NOMO-1 (cell line): Measurements from ENCODE around the gene PREP.
"Not testable (repeated sequence)": the region's sequence is repeated elsewhere in the genome, so short reads cannot be mapped to it uniquely, and the experiment has no call there.

Experiments
- DNase-seq, 2 experiments: peaks; one replicate each; lab custom pipeline; 2025; ENCODE audit not compliant: unreplicated experiment in 2 of 2; lab: John Stamatoyannopoulos, UW

The PREP gene

DNA sequence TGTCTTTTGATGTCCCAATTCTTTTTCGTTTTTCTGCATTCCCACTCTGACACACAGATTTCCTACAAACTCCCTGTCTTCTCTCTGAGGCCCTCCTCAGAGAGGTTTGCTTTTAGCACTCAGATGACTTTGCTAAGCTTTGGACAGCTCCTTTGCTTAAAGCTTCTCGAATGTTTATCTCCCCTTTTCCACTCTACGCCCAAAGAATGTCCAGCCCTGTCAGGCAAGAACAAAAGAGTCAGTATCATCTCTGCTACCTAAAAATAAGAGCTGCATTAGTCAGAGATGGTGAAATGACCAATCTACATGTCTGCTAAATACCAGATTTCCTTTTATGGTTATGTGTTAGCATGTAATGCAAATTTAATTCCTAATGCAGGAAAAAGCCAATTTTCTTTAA is 56.8 kb downstream of the PREP start:
- no peak for DNase-seq

DNA sequence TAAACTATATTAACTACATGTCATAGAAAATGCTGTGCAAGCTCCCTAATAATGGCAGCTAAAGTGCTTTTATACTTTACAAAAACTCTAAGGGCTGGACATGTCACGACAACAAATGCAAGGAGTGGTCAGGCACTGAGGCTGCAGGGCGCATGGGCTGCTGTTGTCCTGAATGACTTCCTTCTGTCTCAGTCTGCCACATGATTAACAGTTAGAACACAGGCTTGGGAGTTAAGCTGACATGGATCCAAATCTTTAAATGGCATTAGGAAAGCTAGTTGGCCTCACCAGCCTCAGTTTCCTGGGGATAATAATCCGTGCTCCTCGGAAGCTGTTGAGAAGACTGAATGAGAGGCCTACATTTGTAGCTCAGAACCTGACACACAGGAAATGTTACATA is 57.4 kb downstream of the PREP start:
- no peak for DNase-seq

DNA sequence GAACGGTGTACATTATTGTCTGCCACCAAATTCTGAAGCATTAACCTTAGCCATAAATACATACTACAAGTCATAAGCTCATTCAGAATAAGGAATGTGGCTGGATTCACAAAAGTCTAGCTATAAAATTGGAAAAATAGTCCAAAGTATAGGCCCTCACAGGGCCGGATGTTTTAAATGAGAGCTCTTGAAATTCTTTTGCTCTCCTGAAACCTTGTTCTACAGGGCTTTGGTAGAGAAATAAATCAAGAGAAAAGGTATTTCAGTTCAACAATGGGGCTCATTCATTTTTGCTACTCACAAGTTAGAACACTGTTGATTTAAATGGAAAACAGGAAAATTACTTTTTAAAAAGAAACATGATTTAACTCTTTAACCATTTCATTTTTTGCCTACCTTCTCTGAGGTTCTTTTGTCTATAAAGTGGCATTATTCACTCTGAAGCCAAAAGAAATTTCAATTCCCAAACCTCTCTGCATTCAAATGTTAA is 58.0 kb downstream of the PREP start:
- DNase-seq: no peak

DNA sequence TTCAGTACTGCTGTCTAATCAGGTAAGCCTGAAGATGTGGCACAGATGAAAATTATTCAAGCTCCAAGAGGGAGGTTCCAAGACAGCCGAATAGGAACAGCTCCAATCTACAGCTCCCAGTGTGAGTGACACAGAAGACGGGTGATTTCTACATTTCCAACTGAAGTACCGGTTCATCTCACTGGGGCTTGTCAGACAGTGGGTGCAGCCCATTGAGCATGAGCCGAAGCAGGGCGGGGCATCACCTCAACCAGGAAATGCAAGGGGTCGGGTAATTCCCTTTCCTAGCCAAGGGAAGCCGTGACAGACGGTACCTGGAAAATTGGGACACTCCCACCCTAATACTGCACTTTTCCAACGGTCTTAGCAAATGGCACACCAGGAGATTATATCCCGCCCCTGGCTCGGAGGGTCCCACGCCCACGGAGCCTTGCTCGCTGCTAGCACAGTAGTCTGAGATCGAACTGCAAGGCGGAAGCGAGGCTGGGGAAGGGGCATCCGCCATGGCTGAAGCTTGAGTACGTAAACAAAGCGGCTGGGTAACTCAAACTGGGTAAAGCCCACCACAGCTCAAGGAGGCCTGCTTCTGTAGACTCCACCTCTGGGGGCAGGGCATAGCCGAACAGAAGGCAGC is 64.4 kb downstream of the PREP start:
- not testable (repeated sequence) for DNase-seq

- DNase-seq: no peak
Measured at GRCh38 chr6:105336986-105337385, 65.9 kb downstream of the PREP start.

DNA sequence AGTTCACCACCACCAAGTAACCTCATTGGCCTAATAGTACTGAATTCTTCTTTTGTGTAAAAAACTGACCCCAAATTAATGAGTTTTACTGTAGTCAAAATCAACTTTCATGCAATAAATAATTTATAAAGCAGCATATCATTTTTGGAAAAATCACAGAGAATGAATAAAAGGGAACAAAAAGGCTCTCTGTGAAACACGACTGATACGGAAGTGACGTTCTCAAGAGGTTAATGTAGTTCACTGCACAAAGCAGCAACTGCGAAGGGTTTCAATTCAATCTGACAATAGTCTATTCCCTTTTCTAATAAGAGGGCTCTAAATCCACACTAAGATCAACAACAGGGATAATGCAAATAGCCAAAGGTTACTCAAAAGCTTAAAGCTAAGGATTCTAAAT is 70.3 kb downstream of the PREP start:
- no peak for DNase-seq

GRCh38 chr6:105331927-105332326 is 71.0 kb downstream of the PREP start:
- DNase-seq: no peak

- DNase-seq: no peak
Measured at GRCh38 chr6:105330913-105331312, 72.0 kb downstream of the PREP start.

DNA sequence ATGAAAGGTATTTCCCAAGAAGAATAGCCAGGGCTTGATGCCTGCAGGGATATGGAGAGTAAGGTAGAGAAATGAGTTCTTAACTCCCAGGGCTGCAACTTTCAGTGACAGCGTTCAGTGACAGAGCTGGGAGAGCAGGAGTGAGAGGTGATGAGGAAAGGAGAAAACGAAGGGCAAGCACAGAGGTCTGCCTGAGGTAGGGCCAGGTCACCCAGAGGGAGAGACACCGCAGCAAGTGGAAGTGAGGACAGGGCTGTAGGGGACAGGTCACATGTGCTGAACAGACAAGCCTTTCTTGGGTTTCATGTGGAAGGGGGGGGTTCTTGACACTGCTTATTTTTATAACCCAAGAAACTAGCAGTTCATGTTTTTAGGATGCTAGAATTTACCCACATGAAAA is 72.5 kb downstream of the PREP start:
- no peak for DNase-seq

GRCh38 chr6:105326833-105327770 is 75.8 kb downstream of the PREP start:
- no peak for DNase-seq

DNA sequence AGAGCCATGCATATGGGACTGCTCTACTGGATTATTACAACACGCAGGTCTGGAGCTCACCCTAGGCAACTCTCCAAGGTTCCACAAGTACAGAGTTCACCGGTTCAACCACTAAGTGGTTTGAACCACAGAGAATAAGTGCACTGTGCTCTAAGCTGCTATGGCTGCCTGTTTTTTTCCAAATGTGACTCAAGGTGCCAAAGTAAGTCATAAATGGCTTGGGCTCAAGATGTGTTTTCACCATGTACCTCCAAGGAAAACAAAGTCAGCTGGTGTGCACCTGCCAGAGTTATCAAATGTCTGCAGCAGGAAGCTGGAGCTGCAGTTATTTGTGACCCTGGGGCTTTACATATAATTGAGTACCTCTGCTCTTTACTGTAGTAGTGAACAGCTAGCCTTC is 76.7 kb downstream of the PREP start:
- no peak for DNase-seq

- DNase-seq: no peak
Measured at GRCh38 chr6:105324386-105324950, 78.4 kb downstream of the PREP start.

DNA sequence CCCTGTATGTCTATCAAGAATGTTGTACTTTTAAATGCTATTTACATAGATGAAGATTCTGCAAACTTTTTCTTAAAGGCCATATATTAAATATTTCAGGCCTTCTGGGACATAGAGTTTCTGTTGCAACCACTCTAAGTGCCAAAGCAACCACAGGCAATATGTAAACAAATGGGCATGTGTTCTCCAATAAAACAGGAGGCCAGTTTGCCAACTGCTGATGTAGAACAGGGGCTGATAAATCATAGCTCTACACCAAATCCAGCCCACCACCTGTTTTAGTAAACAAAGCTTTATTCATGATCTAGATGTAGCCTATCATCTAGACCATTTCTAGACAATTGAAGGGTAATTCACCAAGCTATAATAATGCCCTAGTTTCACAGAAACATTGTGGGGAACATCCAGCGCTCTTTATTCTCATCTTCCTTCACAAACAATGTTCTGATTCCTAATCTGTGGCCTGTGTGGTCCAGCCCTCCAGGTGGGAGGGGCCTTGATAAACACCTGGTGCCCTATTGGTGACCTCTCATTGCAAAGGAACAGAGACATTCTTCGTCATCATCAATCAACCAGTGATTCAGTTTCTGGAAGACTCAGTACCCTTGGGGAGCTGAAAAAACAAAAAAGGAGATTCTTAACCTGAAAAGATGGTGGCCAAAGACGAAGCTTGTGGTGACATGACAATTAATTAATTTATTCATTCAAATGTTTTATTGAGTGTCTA is 80.2 kb downstream of the PREP start:
- no peak for DNase-seq

DNA sequence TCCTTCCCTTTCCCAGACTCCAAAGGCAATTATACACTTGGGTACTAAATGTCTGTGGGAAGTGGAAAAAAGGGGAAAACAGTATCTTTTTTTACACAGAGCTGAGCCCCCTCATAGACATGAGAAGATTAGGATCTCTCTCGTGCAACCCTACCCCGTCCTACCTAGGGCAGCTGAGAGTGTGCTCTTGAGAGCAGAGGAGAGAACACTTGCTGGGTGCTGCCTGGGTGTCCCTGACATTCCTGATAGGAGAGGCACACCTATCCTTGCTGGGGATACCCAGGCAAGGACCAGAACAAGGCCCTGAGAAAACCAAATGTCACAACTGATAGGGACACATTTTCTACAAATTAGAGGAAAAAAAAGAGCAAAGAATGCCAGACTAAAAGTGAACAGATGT is 81.2 kb downstream of the PREP start:
- no peak for DNase-seq

DNA sequence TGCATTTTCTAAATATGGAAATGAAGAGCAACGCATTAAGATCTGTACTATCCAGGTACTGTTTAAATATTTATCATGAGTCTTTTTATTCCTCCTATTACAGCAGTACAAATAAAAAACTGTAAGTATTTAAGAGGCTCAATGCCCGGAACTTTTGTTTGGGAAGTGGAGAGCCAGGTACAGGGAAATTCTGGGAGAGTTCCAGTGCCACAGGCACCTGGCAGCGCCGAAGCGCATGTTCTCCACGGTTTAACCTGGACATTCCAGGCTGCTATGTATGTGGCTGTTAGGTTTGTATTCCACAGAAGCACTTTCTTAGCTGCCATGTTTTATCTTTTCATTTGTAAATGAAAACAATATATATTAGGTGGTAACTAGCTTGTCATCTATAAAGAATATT is 81.7 kb downstream of the PREP start:
- no peak for DNase-seq

DNA sequence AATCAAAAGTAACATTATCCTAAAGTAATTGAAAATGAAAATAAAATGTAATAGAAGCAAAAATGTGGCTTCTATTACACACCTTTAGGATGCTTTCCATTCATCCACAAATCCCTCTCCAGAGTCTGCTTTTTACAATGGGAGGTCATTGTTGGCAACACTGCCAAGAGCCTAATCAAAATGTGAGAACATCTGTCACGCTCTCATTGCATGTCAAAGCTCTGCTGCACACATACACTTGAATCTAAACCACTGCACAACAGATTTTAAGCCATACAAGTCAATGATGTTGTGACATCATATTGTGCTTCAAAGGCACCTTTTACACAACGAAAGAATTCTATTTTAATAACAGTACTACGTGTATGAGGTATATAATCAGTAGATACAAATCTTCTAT is 82.1 kb downstream of the PREP start:
- no peak for DNase-seq

DNA sequence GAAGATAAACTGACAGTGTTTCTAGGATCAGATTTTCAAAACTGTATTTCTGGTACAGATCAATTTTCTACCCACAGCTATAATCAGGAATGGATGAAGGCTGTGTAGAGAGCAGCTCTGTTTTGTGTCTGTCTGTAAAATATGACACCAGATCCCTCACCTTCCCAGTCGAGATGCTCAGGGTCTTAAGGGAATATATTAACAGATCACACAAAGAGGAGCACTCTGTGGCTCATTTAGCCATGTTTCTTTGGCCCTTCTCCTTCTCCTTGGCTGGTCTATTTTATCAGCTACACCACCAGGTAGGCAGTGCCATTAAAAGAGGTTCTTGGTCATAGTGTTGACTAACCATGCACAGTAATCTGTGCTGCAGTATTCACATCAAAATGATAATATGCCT is 82.6 kb downstream of the PREP start:
- DNase-seq: no peak

DNA sequence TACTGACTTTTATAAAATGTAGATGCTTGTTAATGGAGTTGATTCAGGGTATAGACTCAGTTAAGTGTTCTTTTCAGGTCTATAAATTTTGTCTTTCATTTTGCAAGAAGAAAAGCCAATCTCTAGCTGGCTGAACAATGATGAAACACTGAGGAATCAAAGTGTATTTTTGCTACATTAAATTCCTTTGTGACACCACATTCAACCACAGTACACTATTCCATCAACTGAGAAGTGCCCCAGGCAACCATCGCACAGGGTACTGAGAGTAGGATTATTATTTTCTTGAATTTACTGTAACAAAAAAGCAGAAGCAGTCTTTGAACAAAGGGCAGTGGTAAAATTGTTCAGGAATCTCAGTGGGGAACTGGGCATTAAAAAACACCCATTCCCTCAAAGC is 83.6 kb downstream of the PREP start:
- no peak for DNase-seq

DNA sequence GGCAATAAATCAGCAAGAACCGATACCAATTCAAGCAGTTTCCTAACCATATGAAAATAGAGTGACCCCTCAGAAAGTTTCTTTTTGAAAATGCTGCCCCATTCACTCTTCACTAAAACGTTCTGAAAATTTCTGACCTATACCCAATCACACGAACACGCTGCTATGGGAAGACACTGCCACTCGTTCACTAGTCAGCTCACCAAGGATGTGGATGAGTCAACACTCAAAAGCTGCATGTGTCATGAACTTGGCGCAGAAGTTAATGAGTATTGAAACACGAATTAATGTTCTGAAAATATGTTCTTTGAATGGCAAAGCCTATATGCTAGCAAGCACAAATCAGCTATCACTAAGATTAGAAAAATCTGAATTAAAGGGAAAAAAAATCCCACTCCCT is 84.2 kb downstream of the PREP start:
- no peak for DNase-seq

DNA sequence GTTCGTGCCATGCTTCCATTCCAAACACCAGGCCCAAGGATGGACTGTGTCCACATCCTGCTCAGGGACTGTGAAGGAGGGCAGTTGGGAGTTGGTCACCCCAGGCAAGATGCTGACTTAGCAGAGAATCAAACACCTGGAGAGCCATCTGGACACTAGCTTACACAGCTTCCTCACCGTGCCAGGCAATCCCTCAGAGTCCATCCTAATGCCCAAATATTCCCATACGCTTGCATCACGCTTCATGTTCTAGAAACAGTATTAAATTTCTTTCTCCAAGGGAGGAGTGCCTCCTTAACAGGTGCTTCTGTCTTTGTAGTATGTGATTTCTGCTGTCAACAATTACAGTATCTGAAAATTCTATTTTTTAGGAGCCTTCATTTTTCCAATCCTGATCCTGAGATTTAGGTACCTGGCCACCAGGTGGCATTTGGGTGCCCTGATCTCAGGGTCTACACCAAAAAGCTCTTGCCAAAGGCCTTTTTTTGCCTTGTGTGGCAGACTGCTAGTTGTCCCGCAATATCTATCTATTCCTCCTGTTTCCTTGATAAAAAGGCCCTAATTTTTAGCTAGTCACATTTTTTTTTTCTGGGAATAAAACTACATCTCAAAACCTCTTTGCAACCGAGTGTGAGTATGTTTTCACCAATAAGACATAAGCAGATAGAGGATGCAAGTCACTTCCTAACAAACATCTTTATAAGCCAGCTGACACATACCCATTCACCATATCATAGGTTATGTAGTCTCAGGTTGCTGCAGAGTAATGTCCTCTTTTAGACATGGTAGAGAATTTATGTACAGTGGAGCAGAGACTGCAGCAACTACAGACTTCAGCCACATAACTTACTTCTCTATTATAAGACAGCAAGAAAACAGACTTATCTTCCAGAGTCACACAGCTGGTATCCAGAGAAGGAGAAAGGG is 85.0 kb downstream of the PREP start:
- DNase-seq: no peak
